H1 (cell line): ENCODE results near the gene UBE2G2. TPM values are rescaled to one million over a fixed set of nuclear protein-coding genes. Genes with fewer than 3 reads are reported as not detected.

Source experiments
- CTCF ChIA-PET: fragments of 300-600 bp; sonication (Branson Sonifier 250); formaldehyde crosslinking; loops from one replicate; lab custom pipeline; 2021; ENCODE audit not compliant: partially characterized antibody; lab: Charles Lee
- POLR2A ChIA-PET: fragments of 300-600 bp; sonication (Branson Sonifier 250); formaldehyde crosslinking; loops from one replicate; lab custom pipeline; 2021; ENCODE audit warnings: inconsistent platforms; ENCODE audit not compliant: partially characterized antibody; lab: Charles Lee
- DNase-seq, 2 experiments: peaks; one replicate each; pipeline versions ENCODE4 v3.0.0 to v3.0.0-alpha.2; 2010 to 2022; ENCODE audit warnings: low spot score in 2 of 2, low read depth in 1 of 2, mixed read lengths in 1 of 2
- FAIRE-seq: peaks from 2 replicates; lab custom pipeline; 2011; peaks lifted over from hg19 to GRCh38; lab: Jason Lieb, UNC
- H2AFZ ChIP-seq: 2 replicates; pipeline ENCODE4 v1.8.1; 2012; ENCODE audit warnings: low read length, inconsistent platforms
- H2AK5ac ChIP-seq: 2 replicates; pipeline ENCODE4 v1.6.1; 2013; ENCODE audit warnings: low read depth, low read length
- H2BK120ac ChIP-seq: replicated peaks from 2 replicates; pipeline ENCODE3; 2013; ENCODE audit warnings: low read depth, low read length, inconsistent platforms
- H2BK12ac ChIP-seq: 2 replicates; pipeline ENCODE4 v1.6.1; 2013; ENCODE audit warnings: low read depth, low read length
- H2BK15ac ChIP-seq: 2 replicates; pipeline ENCODE4 v1.6.1; 2013; ENCODE audit warnings: low read length
- H2BK20ac ChIP-seq: 2 replicates; pipeline ENCODE4 v1.6.1; 2013; ENCODE audit warnings: low read length
- H2BK5ac ChIP-seq: 2 replicates; pipeline ENCODE4 v1.6.1; 2013; ENCODE audit warnings: low read depth, low read length
- H3K14ac ChIP-seq: 2 replicates; pipeline ENCODE4 v1.6.1; 2013; ENCODE audit warnings: inconsistent platforms; ENCODE audit not compliant: insufficient read length
- H3K18ac ChIP-seq: 2 replicates; pipeline ENCODE4 v1.6.1; 2013; ENCODE audit warnings: low read length; ENCODE audit errors: extremely low read depth
- H3K23ac ChIP-seq: 2 replicates; pipeline ENCODE4 v1.6.1; 2013; ENCODE audit warnings: inconsistent platforms; ENCODE audit not compliant: insufficient read length
- H3K23me2 ChIP-seq: 2 replicates; pipeline ENCODE4 v1.6.1; 2013; ENCODE audit warnings: low read depth, low read length
- H3K27ac ChIP-seq: 2 replicates; pipeline ENCODE4 v1.6.1; 2011; ENCODE audit warnings: low read depth, low read length, inconsistent platforms
- H3K27me3 ChIP-seq, 4 experiments: replicated peaks in 1 of 4; 1 replicate in 1 of 4; 2 replicates in 3 of 4; pipeline versions ENCODE4 v1.6.1 to v1.8.1; 2011 to 2013; ENCODE audit warnings: low read length in 3 of 4, mild to moderate bottlenecking in 3 of 4, inconsistent platforms in 2 of 4, mixed read lengths in 2 of 4, moderate library complexity in 1 of 4; ENCODE audit not compliant: control insufficient read depth in 3 of 4, insufficient read depth in 3 of 4; ENCODE audit errors: extremely low read depth in 1 of 4
- H3K36me3 ChIP-seq, 4 experiments: 2 replicates each; pipeline versions ENCODE4 v1.6.1 to v1.8.1; 2011 to 2013; ENCODE audit warnings: mild to moderate bottlenecking in 4 of 4, low read length in 3 of 4, moderate library complexity in 2 of 4, control low read depth in 1 of 4, inconsistent platforms in 1 of 4; ENCODE audit not compliant: insufficient read depth in 4 of 4, control insufficient read depth in 2 of 4
- H3K4ac ChIP-seq: replicated peaks from 2 replicates; pipeline ENCODE3; 2013; ENCODE audit warnings: low read length, low read depth, mixed read lengths, inconsistent platforms; ENCODE audit not compliant: insufficient read length
- H3K4me1 ChIP-seq, 4 experiments: replicated peaks in 1 of 4; 1 replicate in 1 of 4; 2 replicates in 3 of 4; pipeline versions ENCODE4 v1.6.1 to v1.8.1; 2011 to 2013; ENCODE audit warnings: low read length in 3 of 4, inconsistent platforms in 2 of 4, mixed read lengths in 1 of 4; ENCODE audit not compliant: insufficient read depth in 4 of 4, control insufficient read depth in 3 of 4
- H3K4me2 ChIP-seq, 2 experiments: 2 replicates each; pipeline versions ENCODE4 v1.6.1 to v1.8.1; 2011 to 2013; ENCODE audit warnings: low read depth in 2 of 2, low read length in 2 of 2, control low read depth in 1 of 2, inconsistent platforms in 1 of 2, mild to moderate bottlenecking in 1 of 2; ENCODE audit not compliant: insufficient read depth in 1 of 2
- H3K4me3 ChIP-seq, 4 experiments: fragments of 200-600, 300-600 bp in 1 of 4; sonication (generic), shearing (Covaris generic), sonication (Bioruptor Twin) in 1 of 4; 2 replicates each; pipeline versions ENCODE4 v1.5.1 to v1.8.1; 2011 to 2016; ENCODE audit warnings: low read length in 4 of 4, low read depth in 3 of 4, control low read depth in 2 of 4, inconsistent platforms in 2 of 4, mild to moderate bottlenecking in 2 of 4, mixed read lengths in 1 of 4, moderate library complexity in 1 of 4; ENCODE audit not compliant: insufficient read depth in 2 of 4; ENCODE audit errors: extremely low read depth in 1 of 4
- H3K56ac ChIP-seq: replicated peaks from 2 replicates; pipeline ENCODE3; 2013; ENCODE audit warnings: low read depth, mild to moderate bottlenecking, mixed read lengths, low read length, inconsistent platforms; ENCODE audit not compliant: insufficient read length
- H3K79me1 ChIP-seq: 2 replicates; pipeline ENCODE4 v1.6.1; 2013; ENCODE audit warnings: low read depth, low read length, control low read depth
- H3K79me2 ChIP-seq, 2 experiments: 2 replicates each; pipeline versions ENCODE4 v1.6.1 to v1.8.1; 2012 to 2013; ENCODE audit warnings: low read length in 2 of 2, mild to moderate bottlenecking in 2 of 2, inconsistent platforms in 1 of 2; ENCODE audit not compliant: insufficient read depth in 2 of 2, control insufficient read depth in 1 of 2
- H3K9ac ChIP-seq, 4 experiments: replicated peaks in 1 of 4; 1 replicate in 1 of 4; 2 replicates in 3 of 4; pipeline versions ENCODE4 v1.6.1 to v1.8.1; 2011 to 2013; ENCODE audit warnings: low read depth in 3 of 4, low read length in 3 of 4, control low read depth in 2 of 4, mild to moderate bottlenecking in 2 of 4, moderate library complexity in 2 of 4, inconsistent platforms in 1 of 4; ENCODE audit errors: extremely low read depth in 1 of 4
- H3K9me3 ChIP-seq, 2 experiments: 2 replicates each; pipeline versions ENCODE4 v1.6.1 to v1.8.1; 2012 to 2013; ENCODE audit warnings: mild to moderate bottlenecking in 2 of 2, moderate library complexity in 2 of 2, control low read depth in 1 of 2, inconsistent platforms in 1 of 2, low read depth in 1 of 2, low read length in 1 of 2, mixed read lengths in 1 of 2; ENCODE audit not compliant: insufficient read depth in 2 of 2
- H4K20me1 ChIP-seq, 2 experiments: replicated peaks in 1 of 2; 2 replicates each; pipeline versions ENCODE3 to v1.8.1; 2011 to 2013; ENCODE audit warnings: inconsistent platforms in 2 of 2, low read length in 2 of 2, mild to moderate bottlenecking in 1 of 2; ENCODE audit not compliant: insufficient read depth in 2 of 2, control insufficient read depth in 1 of 2
- H4K5ac ChIP-seq: 2 replicates; pipeline ENCODE4 v1.6.1; 2013; ENCODE audit warnings: low read length, low read depth, mixed read lengths, inconsistent platforms; ENCODE audit not compliant: insufficient read length
- H4K8ac ChIP-seq: 2 replicates; pipeline ENCODE4 v1.8.0; 2013; ENCODE audit warnings: mild to moderate bottlenecking, moderate library complexity, low read length, inconsistent platforms; ENCODE audit not compliant: insufficient read depth; ENCODE audit errors: extremely low read depth
- H4K91ac ChIP-seq: replicated peaks from 2 replicates; pipeline ENCODE3; 2013; ENCODE audit warnings: low read length, mixed read lengths, inconsistent platforms; ENCODE audit not compliant: insufficient read length
- ASH2L ChIP-seq: fragments of 200-600, 300-600 bp; sonication (generic); IDR thresholded peaks from one replicate; pipeline ENCODE4 v1.7.1; 2017; ENCODE audit warnings: low read length
- RFX5 ChIP-seq: IDR thresholded peaks from 2 replicates; pipeline ENCODE4 v1.6.1; 2011; ENCODE audit warnings: low read depth, low read length, improper control_type of control experiment, borderline replicate concordance
- TAF7 ChIP-seq: optimal IDR thresholded peaks from 2 replicates; pipeline ENCODE3; 2011; ENCODE audit warnings: low read depth, mild to moderate bottlenecking, inconsistent platforms, low read length, moderate library complexity, borderline replicate concordance
- WGBS, 2 experiments: shearing (Covaris generic) in 1 of 2; methylation state at CpG; one replicate each; pipeline versions ENCODE4 v1.1.6 to v1.1.7; 2013 to 2015; ENCODE audit warnings: low lambda C conversion rate in 2 of 2, mixed read lengths in 2 of 2, inconsistent platforms in 1 of 2, low coverage in 1 of 2, missing lambda C conversion rate in 1 of 2; ENCODE audit not compliant: insufficient replicate concordance in 2 of 2, insufficient coverage in 1 of 2, insufficient read length in 1 of 2; ENCODE audit errors: extremely low coverage in 1 of 2, missing lambda C conversion rate in 1 of 2; 5-methylcytosine and 5-hydroxymethylcytosine counted together
- polyA plus RNA-seq, 7 experiments: library from polyadenylated mRNA; depleted of rRNA in 3 of 7; stranded (reverse) in 5 of 7; unstranded in 2 of 7; fragments of >200 nt in 5 of 7; fragments of 200-250 nt in 2 of 7; gene quantifications; 1 replicate in 5 of 7; 2 replicates in 1 of 7; 4 replicates in 1 of 7; pipeline versions ENCODE4 v1.2.1 to v1.2.3, GENCODE V29; 2011 to 2013; ENCODE audit warnings: missing spikeins in 2 of 7, mixed read lengths in 2 of 7
- total RNA-seq: library from RNA; stranded (reverse); fragmentation: NEBNext Ultra II Directional; extraction: Animal tissue kit (Norgen Biotek cat#: 25700); gene quantifications from 2 replicates; pipeline ENCODE4 v1.2.1, GENCODE V29; 2021

Gene UBE2G2
- total and polyA plus RNA-seq, 2 of the 8 experiments (the other 6 are each of a cell fraction or from before 2014, with no cell fraction given) = 96.3 to 101 TPM

GRCh38 chr21:44751186-44751798 is 50.3 kb downstream of the UBE2G2 start:
- no peak overlapping the region for H3K23ac ChIP-seq
- no peaks in the 10 kb centered on the region for H3K79me1 ChIP-seq
- H3K9me3 ChIP-seq = peaks cover 3 to 4% of the 10 kb centered on the region in 2 experiments; a peak in 2 of 4 replicates
- no peak overlapping the region for H2BK20ac ChIP-seq
- no peak overlapping the region for H4K5ac ChIP-seq
- peak overlapping the region; percentile 92; the same call in 1 of the 2 replicates for H2BK15ac ChIP-seq
- no peak overlapping the region for H3K18ac ChIP-seq
- H3K36me3 ChIP-seq = no peaks in the 10 kb centered on the region
- 0 out of 2 replicates have a peak, but pooled peaks cover 4% of the 10 kb centered on the region for H3K23me2 ChIP-seq
- no peak overlapping the region for H3K4me3 ChIP-seq
- DNase-seq (no peak), FAIRE-seq (no peak)
- no peak overlapping the region for H3K14ac ChIP-seq
- H3K4me1 ChIP-seq = peaks cover 0 to 33% (median 18%) of the 10 kb centered on the region in 4 experiments; a peak in 6 of 7 replicates
- no peak overlapping the region for H2BK5ac ChIP-seq
- no peak overlapping the region for H3K56ac ChIP-seq
- WGBS, 2 experiments = 89% methylated on average over 24 of the region's 24 CpGs; no CpG with 5 or more reads in 1 of the 2 experiments
- H3K4me2 ChIP-seq = no peak overlapping the region
- H4K91ac ChIP-seq = no peak overlapping the region
- H3K27ac ChIP-seq = no peak overlapping the region
- CTCF ChIA-PET = interaction anchor here (1.6 to 4.2 kb wide), 3 partner anchors 10 to 42 kb away, joined by 5 to 28 read pairs (median 6); no protein-coding TSS in a partner anchor
- no peaks in the 10 kb centered on the region for H3K79me2 ChIP-seq
- H4K8ac ChIP-seq = peak overlapping the region; percentile 7
- no peak overlapping the region for H2BK120ac ChIP-seq
- no peak overlapping the region for H2BK12ac ChIP-seq
- no peak overlapping the region for H3K4ac ChIP-seq
- 0 out of 7 replicates have a peak, but pooled peaks cover 0 to 7% (median under 1%) of the 10 kb centered on the region in 4 experiments for H3K27me3 ChIP-seq
- H3K9ac ChIP-seq = no peak overlapping the region
- peaks cover 0 to 3% of the 10 kb centered on the region in 2 experiments for H4K20me1 ChIP-seq
- no peak overlapping the region for H2AFZ ChIP-seq
- H2AK5ac ChIP-seq = no peak overlapping the region
- POLR2A ChIA-PET = interaction anchor here (1.8 kb wide), 1 partner anchor 28 kb away, joined by 4 read pairs; no protein-coding TSS in a partner anchor
- no peak for TF ChIP-seq RFX5
- TF ChIP-seq ASH2L = no peak
- TF ChIP-seq TAF7 = no peak
